ENCODE results near the gene BTG2.

DNA sequence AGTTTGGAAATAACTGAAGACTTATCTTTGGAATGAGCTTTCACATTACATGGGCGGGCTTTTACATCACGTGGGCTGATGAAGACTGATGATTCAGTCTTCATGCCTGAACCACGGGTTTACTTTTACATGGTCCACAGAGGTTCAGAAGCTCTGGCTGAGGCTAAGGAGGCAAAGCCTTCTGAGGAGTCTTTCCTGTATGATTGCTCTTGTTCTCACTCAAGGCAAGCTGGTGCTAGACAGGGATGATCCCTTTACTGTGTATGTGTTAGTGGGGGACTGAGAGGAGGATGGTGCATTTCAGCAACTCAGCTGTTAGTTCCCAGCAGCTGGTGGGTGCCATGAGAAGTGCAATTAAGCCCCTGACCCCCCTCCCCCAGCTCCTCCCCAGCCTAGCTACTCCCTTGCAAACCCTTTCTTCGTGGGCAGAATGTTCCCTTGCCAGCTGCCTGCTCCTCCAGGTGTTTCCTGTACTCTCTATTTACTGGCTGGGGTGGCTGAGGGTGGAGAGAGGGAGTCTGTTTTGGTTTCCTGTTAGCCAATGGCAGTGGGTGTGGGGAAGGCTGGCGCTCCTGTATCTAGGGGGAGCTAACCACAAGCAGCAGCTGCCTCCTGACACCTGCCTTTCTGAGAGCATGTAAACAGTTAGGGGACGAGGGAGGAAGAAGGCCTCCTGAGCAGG lies 15.4 kb downstream of the BTG2 start:
- TF ChIP-seq, protein P1, sequence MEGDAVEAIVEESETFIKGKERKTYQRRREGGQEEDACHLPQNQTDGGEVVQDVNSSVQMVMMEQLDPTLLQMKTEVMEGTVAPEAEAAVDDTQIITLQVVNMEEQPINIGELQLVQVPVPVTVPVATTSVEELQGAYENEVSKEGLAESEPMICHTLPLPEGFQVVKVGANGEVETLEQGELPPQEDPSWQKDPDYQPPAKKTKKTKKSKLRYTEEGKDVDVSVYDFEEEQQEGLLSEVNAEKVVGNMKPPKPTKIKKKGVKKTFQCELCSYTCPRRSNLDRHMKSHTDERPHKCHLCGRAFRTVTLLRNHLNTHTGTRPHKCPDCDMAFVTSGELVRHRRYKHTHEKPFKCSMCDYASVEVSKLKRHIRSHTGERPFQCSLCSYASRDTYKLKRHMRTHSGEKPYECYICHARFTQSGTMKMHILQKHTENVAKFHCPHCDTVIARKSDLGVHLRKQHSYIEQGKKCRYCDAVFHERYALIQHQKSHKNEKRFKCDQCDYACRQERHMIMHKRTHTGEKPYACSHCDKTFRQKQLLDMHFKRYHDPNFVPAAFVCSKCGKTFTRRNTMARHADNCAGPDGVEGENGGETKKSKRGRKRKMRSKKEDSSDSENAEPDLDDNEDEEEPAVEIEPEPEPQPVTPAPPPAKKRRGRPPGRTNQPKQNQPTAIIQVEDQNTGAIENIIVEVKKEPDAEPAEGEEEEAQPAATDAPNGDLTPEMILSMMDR (IDR thresholded peaks at IDR 0.05): no peak
- TF ChIP-seq ZFX (IDR thresholded peaks at IDR 0.05; ENCODE audit: borderline replicate concordance): no peak

Measured in 22Rv1 (cell line).